Tibial nerve (tissue), 4 donors: ENCODE data around the gene NELL1.

ENCODE experiments used
- EP300 ChIP-seq, 2 donors: sonication (generic); formaldehyde crosslinking; IDR thresholded peaks; one replicate each; pipeline ENCODE4 v1.6.1; 2017; ENCODE audit warnings: antibody characterized with exemption in 2 of 2, mild to moderate bottlenecking in 1 of 2
- POLR2A ChIP-seq, 2 donors: fragments of 450-650 bp; IDR thresholded peaks; one replicate each; pipeline ENCODE4 v1.6.1; 2017; ENCODE audit warnings: antibody characterized with exemption in 2 of 2, mild to moderate bottlenecking in 2 of 2, moderate library complexity in 2 of 2
- TF ChIP-seq, protein P1 (sequence below), 5 experiments: fragments of 200-600 bp in 3 of 5; fragments of 450-650 bp in 2 of 5; sonication (generic) in 3 of 5; IDR thresholded peaks; one replicate each; pipeline ENCODE4 v1.5.1; 2016 to 2019; ENCODE audit warnings: antibody characterized with exemption in 5 of 5, mild to moderate bottlenecking in 3 of 5, moderate library complexity in 2 of 5

DNA sequence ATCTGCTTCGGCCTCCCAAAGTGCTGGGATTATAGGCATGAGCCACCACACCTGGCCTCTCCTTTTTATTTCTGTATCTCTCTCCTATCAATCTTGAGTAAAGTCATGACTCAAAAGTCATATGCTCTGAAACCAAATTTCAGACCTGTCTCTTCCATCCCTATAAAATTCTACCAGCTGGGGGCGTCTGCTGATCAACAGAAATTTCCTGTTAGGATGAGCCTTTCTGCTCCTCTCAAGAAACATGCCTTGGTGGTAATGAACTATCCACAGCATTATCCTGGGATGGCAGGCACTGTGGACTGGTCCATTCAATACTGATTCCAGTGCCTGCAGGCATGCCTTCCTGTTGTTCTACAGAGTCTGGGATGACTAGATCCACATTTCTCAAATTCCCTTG, 472.6 kb downstream of the NELL1 start:
- no peak for TF ChIP-seq POLR2A (IDR thresholded peaks at IDR 0.05)
- TF ChIP-seq, protein P1, sequence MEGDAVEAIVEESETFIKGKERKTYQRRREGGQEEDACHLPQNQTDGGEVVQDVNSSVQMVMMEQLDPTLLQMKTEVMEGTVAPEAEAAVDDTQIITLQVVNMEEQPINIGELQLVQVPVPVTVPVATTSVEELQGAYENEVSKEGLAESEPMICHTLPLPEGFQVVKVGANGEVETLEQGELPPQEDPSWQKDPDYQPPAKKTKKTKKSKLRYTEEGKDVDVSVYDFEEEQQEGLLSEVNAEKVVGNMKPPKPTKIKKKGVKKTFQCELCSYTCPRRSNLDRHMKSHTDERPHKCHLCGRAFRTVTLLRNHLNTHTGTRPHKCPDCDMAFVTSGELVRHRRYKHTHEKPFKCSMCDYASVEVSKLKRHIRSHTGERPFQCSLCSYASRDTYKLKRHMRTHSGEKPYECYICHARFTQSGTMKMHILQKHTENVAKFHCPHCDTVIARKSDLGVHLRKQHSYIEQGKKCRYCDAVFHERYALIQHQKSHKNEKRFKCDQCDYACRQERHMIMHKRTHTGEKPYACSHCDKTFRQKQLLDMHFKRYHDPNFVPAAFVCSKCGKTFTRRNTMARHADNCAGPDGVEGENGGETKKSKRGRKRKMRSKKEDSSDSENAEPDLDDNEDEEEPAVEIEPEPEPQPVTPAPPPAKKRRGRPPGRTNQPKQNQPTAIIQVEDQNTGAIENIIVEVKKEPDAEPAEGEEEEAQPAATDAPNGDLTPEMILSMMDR (IDR thresholded peaks at IDR 0.05) = no peak
- no peak for TF ChIP-seq EP300 (IDR thresholded peaks at IDR 0.05)
